IMR-90 (cell line): ENCODE results near the gene ATG9B.

Experiments
- CEBPB ChIP-seq: IDR thresholded peaks from 2 replicates; pipeline ENCODE4 v1.6.1; 2012; ENCODE audit warnings: low read depth, low read length, improper control_type of control experiment
- CTCF ChIP-seq: conservative IDR thresholded peaks from 2 replicates; pipeline ENCODE4 v1.5.1; 2012; ENCODE audit warnings: mild to moderate bottlenecking, low read depth, low read length, improper control_type of control experiment
- FOS ChIP-seq: fragments of 150-350 bp; IDR thresholded peaks from 2 replicates; pipeline ENCODE4 v1.6.1; 2016; ENCODE audit warnings: low read depth, low read length
- MAFK ChIP-seq: IDR thresholded peaks from 2 replicates; pipeline ENCODE4 v1.6.1; 2012; ENCODE audit warnings: low read depth, low read length, improper control_type of control experiment
- NFE2L2 ChIP-seq: fragments of 150-350 bp; IDR thresholded peaks from 2 replicates; pipeline ENCODE4 v1.6.1; 2016; ENCODE audit warnings: low read depth, mild to moderate bottlenecking, low read length
- POLR2A ChIP-seq: IDR thresholded peaks from 2 replicates; pipeline ENCODE4 v1.6.1; 2012; ENCODE audit warnings: mild to moderate bottlenecking, low read depth, low read length
- RCOR1 ChIP-seq: IDR thresholded peaks from 2 replicates; pipeline ENCODE4 v1.6.1; 2012; ENCODE audit warnings: mild to moderate bottlenecking, low read length, improper control_type of control experiment; ENCODE audit not compliant: insufficient replicate concordance
- RFX5 ChIP-seq: IDR thresholded peaks from 2 replicates; pipeline ENCODE4 v1.8.0; 2012; ENCODE audit warnings: low read depth, mild to moderate bottlenecking, low read length, moderate library complexity
- TF ChIP-seq, protein P1 (sequence below): fragments of 150-350 bp; IDR thresholded peaks from 2 replicates; pipeline ENCODE4 v1.6.1; 2017; ENCODE audit warnings: mild to moderate bottlenecking, antibody characterized with exemption, low read length, low read depth

GRCh38 chr7:151017953-151018420, 6.3 kb downstream of the ATG9B start:
- TF ChIP-seq CTCF = peak; percentile 79
- no peak for TF ChIP-seq MAFK
- no peak for TF ChIP-seq RCOR1
- TF ChIP-seq POLR2A = no peak
- TF ChIP-seq NFE2L2 = no peak
- TF ChIP-seq CEBPB = no peak
- no peak for TF ChIP-seq RFX5
- no peak for TF ChIP-seq FOS
- TF ChIP-seq, protein P1, sequence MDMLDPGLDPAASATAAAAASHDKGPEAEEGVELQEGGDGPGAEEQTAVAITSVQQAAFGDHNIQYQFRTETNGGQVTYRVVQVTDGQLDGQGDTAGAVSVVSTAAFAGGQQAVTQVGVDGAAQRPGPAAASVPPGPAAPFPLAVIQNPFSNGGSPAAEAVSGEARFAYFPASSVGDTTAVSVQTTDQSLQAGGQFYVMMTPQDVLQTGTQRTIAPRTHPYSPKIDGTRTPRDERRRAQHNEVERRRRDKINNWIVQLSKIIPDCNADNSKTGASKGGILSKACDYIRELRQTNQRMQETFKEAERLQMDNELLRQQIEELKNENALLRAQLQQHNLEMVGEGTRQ = no peak
